ENCODE measurements around the gene CCDC83.

- TF ChIP-seq, protein P1, sequence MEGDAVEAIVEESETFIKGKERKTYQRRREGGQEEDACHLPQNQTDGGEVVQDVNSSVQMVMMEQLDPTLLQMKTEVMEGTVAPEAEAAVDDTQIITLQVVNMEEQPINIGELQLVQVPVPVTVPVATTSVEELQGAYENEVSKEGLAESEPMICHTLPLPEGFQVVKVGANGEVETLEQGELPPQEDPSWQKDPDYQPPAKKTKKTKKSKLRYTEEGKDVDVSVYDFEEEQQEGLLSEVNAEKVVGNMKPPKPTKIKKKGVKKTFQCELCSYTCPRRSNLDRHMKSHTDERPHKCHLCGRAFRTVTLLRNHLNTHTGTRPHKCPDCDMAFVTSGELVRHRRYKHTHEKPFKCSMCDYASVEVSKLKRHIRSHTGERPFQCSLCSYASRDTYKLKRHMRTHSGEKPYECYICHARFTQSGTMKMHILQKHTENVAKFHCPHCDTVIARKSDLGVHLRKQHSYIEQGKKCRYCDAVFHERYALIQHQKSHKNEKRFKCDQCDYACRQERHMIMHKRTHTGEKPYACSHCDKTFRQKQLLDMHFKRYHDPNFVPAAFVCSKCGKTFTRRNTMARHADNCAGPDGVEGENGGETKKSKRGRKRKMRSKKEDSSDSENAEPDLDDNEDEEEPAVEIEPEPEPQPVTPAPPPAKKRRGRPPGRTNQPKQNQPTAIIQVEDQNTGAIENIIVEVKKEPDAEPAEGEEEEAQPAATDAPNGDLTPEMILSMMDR (IDR thresholded peaks at IDR 0.05): no peak
- TF ChIP-seq POLR2A (IDR thresholded peaks at IDR 0.05): no peak
Measured at GRCh38 chr11:85950317-85951048, 95.3 kb downstream of the CCDC83 start.

Measured in lower leg skin (tissue), 3 donors.